GM11168 (cell line): ENCODE results near the gene ABHD16A.

Source experiments
- in situ Hi-C: fragments of 300-500 bp; cut with MboI; formaldehyde crosslinking; loops from one replicate; pipeline ENCODE4 v1.12.0; 2022; ENCODE audit warnings: low sequenced_read_pairs; ENCODE audit not compliant: unreplicated experiment

The ABHD16A gene

GRCh38 chr6:31702819-31703716, at the start of gene ABHD16A:
Gene ABHD16A (minus strand): TSS chr6:31703324. CDS start chr6:31703281, 43 bp downstream.
- in situ Hi-C loops = no loop called here

GRCh38 chr6:31752739-31753319, 49.7 kb upstream of the ABHD16A start:
- in situ Hi-C loops = no loop called here

DNA sequence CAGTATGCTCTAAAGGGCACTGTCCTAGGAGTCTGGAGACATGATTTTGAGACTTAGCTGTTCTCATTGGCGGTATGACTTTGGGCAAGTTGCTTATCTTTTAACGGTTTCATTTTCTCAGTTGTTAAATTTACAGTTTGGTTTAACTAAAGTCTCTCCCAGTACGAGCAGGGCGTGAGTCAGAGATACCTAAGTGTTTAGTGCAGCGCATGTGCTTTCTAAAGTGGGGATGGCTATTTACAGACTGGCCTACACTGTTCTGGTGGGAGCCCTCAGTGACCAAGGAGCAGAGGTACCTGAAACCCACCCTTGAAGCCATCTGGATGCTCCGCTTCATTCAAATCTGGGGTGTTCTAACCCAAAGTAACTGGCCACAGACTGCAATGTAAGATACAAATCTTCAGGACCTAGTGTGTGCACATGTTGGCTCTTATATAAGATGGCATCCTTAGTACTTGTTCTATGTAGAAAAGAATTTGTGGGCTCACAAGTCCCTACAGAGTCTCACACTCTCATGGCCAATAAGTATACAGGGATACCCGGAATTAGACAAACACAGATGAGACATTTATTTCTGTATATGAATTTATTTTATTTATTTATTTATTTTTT, 47.4 kb upstream of the ABHD16A start:
- in situ Hi-C loops = no loop called here

DNA sequence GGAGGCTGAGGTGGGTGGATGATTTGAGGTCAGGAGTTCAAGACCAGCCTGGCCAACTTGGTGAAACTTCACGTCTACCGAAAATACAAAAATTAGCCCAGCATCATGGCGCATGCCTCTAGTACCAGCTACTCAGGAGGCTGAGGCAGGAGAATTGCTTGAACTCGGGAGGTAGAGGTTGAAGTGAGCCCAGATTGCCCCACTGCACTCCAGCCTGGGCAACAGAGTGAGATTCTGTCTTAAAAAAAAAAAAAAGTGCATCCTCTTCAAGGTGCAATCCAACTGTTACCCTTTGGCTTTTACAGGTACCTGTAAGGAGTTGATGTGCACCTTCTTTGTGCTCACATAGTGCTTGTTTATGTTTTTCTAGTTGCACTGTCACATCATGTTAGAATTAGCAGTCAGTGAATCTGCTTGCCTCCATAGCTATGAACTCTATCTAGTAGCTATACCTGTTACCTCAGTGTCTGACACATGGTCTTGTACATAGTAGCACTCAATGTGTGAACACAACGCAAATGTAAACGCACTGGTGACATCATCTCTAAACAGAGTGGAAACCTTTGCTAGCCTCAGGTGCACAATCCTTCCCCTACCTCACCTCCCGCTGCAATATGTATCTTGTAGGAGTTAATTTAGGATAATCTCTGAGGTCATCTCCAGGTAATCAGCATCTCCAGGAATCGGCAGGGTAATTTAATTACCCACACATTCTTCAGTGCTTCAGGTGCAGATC, 46.3 kb upstream of the ABHD16A start:
- in situ Hi-C loops = no loop called here

DNA sequence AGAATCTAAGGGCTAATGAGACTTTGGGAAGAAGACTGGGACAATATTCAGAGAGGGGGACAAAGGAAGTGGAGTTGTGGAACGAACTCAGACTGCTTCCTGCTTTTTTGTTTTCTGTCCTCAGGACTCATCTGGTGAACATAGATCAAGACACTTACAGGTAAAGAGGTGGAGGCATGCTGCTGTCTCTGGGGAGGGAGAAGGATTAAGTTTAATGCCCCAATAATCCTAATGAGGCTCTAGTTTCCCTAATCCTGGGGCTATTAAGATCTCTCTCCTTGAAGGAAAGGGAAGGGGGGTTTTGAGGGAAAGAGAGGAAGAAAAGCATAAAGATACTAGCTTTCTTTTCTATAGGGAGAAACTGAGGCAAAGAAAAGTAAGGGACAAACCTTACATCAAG, 41.3 kb upstream of the ABHD16A start:
- in situ Hi-C loops = no loop called here

DNA sequence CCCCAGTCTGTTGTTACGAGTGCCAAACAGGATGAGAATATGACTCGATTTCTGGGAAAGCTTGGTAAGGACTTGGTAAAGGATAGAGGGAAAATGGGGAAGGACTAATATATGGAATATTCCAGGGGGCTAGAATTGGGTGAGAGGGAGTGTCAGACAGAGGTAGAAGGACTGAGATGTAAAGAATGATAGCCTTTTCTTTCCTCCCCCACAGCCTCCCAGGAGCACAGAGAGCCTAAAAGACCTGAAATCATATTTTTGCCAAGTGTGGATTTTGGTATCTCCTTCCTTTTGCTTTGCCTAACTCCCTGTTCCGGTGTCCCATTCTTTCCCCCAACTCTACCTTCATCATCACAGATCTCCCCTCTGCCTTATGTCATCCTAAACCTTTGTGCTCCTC, 39.8 kb upstream of the ABHD16A start:
- in situ Hi-C loops = no loop called here

DNA sequence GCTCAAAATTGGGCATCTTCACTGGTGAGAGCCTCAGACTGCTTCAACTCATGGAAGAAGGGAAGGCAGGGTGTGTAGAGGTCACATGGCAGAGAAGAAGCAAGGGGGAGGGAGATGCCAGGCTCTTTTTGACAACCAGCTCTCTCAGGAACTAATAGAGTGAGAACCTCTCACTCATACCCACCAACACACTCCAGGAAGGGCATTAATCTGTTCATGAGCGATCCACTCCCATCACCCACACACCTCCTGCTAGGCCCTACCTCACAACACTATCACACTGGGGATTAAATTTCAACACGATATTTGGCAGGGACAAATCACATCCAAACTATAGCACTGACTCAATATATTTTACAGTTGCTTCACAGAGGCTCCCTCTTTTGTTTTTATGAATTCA, 38.7 kb upstream of the ABHD16A start:
- in situ Hi-C loops = no loop called here

GRCh38 chr6:31740397-31741223, 37.5 kb upstream of the ABHD16A start:
- in situ Hi-C loops = no loop called here

- in situ Hi-C loops = loop anchor here (10.0 kb wide), 1 partner anchor 95 kb away; no protein-coding TSS in a partner anchor
Observed at GRCh38 chr6:31739639-31740396, 36.7 kb upstream of the ABHD16A start, which contains the start of gene MSH5. Gene MSH5 (plus strand): TSS chr6:31740005. CDS start chr6:31740467, 462 bp downstream.

- in situ Hi-C loops = loop anchor here (10.0 kb wide), 1 partner anchor 97 kb away; no protein-coding TSS in a partner anchor
Observed at GRCh38 chr6:31737991-31738979, 35.2 kb upstream of the ABHD16A start.

- in situ Hi-C loops = loop anchor here (10.0 kb wide), 1 partner anchor 97 kb away; no protein-coding TSS in a partner anchor
Observed at GRCh38 chr6:31737315-31737990, 34.3 kb upstream of the ABHD16A start.

- in situ Hi-C loops = loop anchor here (10.0 kb wide), 1 partner anchor 98 kb away; no protein-coding TSS in a partner anchor
Observed at GRCh38 chr6:31736768-31737314, 33.7 kb upstream of the ABHD16A start.

DNA sequence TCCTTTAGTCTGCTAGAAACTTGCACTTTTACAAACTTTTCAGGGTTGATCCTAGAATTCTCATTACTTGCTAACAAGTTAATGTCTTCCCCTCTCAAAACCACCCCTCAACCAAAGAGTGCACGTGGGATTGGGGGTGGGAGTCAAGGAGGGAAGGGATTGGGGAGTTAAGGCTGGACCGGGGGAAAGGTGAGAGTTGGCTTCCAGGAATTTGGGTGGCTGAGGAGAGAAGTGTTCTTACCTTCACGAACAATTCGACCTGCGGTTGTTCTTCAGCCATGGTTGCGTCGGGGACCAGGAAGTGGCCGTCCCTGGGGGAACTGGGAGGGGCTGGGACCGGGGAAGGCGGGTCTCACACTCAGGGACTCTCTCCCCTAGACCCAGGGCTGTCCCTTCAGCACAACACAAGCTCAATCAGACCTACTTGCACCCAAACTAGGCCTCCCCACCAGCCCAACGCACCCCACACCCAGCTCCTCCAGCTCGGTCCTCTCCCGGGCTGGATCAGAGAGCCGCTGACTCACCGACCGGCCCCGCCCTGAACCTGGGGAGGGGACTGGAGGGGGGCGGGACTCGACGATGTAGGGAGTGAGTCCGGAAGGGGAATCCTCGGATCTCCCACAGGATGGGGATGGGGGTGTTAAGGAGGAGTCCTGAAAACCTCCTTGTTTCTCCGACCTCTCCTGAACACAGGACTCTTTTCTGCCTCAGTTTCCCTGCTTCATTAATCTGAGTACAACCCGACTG, 33.1 kb upstream of the ABHD16A start, which contains the start of gene CLIC1:
Gene CLIC1, minus strand, starts transcription at position 510 of the 747 bp plus-strand sequence. Its CDS starts 230 bp downstream, at position 280.
- in situ Hi-C loops = loop anchor here (10.0 kb wide), 1 partner anchor 99 kb away; no protein-coding TSS in a partner anchor

GRCh38 chr6:31734821-31735406, 31.8 kb upstream of the ABHD16A start:
- in situ Hi-C loops = loop anchor here (10.0 kb wide), 1 partner anchor 100 kb away; no protein-coding TSS in a partner anchor

DNA sequence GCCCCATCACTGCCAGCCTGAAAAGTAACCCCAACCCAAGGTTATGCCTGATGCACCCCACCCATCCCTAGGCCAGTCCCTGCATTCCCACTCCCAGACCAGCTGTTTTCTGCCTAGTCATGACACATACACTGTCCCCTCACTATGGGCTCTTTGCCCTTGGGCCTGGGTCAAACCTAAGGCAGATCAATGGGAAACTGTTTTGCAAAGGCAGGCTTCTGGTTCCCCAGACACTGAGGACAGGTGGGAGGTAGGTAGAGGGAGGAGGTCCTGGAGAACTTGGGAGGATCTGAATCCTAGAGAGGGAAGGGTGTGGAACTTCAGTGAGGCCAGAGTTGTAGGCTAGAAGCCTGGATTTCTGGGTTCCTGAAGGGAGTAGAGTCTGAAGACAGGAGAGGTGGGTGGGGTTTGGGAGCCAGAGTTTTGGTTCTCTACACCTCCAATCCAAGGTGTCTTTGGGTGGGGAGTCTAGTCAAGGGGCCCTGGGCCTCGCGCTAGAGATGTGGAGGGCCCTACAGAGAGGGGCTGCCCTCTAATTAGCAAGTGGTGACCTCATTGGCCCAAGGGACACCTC, 31.2 kb upstream of the ABHD16A start:
- in situ Hi-C loops = loop anchor here (10.0 kb wide), 1 partner anchor 100 kb away; no protein-coding TSS in a partner anchor
